ELR (cell line): ENCODE data around the gene LRRN3.
A peak's percentile ranks its signal among the peaks of the same experiment; 100 is the strongest.

ENCODE experiments used
- DNase-seq: peaks from one replicate; pipeline ENCODE4 v3.0.0-alpha.2; 2015; ENCODE audit warnings: low read depth

LRRN3 gene

GRCh38 chr7:111080495-111081105 is 10.3 kb upstream of the LRRN3 start:
- no peak for DNase-seq

DNA sequence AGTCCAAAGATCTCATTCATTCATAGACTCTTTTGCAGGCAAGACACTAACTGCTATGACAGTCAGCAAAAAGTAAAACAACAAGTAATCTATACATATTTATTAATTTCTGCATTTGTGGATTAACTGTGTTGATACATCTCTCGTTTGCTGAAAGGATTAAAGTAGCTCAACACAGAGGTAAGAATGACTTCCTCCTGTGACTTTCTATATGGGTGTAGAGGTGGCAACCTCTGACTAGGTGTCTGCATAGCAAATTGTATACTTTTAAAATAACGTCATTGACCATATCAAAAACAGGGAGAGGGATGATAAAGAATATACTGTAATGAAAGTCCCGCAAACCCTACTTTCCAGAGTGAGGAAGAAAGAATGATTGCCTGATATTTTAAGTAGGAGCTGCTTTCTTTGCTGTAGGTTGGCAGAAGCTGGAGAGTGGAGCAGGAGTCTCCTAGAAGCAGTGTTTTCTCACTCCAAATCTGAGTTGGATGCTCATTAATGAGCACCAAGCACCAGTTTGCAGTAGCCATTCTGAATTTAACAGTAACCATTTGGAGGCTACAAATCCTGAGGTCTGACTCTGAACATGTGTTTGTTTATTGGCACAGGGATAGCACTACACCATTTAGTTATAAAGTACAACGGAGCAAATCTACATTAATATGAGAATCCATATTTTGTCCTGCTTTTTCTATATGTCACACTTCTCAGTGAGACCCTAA is 9.2 kb upstream of the LRRN3 start:
- no peak for DNase-seq

DNA sequence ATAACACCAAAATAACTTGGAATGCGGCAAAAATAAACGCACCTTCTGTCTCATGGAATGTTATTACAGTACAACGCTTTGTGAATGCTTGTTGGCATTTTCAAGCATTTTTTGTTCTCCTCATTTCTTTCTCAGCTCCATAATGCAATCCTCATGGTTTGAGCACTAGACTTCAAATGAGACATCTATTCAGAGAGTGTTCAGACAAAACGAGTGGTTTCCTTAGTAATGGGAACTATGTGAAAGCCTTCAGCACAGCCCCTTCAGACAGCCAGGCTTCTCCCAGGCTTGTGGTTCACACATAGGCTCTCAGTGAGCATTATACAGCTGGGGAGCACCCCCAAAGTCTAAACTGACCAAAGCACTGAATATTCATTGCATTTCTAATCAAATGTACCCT is 8.6 kb upstream of the LRRN3 start:
- DNase-seq, result peak; percentile 42

GRCh38 chr7:111083413-111083812 is 7.5 kb upstream of the LRRN3 start:
- DNase-seq, result peak; percentile 75

DNA sequence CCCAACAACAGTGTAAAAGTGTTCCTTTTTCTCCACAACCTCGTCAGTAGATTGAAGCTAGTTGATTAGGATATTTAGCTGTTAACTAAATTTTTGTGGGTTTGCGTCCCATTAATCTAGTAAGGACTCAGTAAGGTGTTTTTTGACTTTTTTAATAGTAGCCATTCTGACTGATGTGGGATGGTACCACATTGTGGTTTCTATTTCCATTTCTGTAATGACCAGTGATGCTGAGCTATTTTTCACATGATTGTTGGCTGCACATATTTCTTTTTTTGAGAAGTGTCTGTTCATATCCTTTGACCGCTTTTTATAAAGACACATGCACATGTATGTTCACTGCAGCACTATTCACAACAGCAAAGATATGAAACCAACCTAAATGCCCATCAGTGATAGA is 5.6 kb upstream of the LRRN3 start:
- DNase-seq, result no peak

GRCh38 chr7:111086532-111086931 is 4.4 kb upstream of the LRRN3 start:
- no peak for DNase-seq

DNA sequence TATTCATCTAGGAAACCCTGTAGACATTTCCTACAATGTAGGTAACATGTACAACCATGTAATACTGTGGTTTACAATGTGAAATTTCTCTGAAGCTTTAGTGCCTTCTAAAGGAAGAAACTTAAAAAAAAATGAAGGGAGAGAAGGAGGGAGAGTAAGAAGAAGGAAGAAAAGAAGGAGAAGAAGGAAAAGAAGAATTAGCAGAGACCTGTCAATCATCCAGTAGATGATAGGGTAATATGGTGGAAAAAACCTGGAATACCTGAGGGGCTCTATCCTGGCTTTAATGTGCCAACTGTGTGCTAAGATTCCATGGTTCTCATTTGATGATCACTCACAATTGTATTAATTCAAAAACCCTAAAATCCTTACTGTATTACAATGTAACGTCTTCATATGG is 2.6 kb upstream of the LRRN3 start:
- no peak for DNase-seq

- peak; percentile 71 for DNase-seq
These were observed 1.0 kb upstream of the LRRN3 start for GRCh38 chr7:111089822-111090426.

DNA sequence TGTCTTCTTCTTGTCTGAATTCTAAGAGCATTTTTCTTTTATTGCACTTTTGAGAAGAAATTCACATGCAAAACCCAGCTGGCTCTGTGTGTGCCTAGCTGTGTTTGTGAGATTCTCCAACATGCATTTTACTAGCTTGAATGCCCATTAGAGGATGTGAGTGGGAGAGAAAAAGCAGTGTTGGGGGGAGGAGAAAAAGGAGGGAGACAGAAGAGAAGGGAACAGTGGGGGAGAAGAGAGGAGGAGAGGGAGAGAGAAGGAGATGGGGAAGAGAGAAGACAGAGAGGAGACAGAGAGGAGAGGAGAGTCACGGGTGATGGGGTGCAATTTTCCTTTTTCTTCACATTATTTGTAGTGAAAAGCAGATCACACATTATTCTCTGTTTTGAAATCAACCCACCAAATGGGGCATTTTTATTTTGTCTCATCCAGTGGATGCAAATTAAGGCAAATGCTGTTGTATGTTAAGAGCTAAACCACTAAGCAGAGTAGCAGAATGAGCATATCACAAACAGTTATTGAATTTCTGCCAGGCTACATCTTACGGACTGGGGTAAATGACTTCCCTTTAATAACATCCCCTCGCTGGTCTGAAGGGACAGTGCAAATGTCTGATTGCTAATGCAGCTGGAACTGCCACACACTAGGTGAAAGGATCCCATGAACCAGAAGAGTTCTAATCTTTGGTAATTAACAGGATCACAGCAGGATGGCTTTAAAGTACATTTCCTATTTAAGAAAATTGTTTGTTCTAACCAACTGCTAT is 849 bp downstream of the LRRN3 start:
- no peak for DNase-seq

DNA sequence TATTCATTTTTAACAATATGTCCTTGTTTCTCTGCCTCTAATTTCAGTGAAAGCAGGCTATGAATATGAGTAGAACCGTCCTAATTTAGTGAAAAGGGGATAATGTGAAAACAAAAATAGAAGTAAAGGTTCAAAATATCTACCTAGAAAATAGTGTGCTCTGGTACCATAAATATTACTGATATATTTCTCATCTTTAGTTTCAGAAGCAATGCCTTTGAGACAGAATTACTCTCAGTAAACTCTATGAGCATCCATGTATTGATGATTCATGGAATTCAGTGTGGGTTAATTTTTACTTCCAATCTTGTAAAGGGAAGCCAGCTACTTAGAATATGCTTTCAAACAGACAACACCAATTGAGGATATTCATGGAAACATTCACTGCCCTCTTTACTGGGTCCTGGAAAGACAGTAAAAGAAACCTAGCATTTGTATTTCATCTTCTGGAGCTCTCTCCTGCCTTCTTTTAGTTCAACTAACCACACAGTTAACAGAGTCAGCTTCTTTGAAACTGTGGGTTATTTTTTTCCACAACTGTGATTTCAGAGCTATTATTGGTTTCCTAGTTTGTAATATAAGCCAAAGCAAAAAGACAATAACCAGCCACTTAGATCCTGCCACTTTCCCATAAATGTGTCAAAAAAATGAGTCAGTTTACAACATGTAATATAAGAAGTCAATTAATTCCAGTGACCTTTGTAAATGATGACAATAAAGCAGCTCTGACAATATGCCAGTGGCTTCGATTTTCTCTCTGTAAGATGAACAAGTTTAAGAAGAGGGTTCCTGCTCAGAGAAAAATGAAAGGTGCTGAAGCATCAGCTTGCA is 1.7 kb downstream of the LRRN3 start:
- DNase-seq, result no peak

GRCh38 chr7:111093496-111093895 is 2.6 kb downstream of the LRRN3 start:
- no peak for DNase-seq

DNA sequence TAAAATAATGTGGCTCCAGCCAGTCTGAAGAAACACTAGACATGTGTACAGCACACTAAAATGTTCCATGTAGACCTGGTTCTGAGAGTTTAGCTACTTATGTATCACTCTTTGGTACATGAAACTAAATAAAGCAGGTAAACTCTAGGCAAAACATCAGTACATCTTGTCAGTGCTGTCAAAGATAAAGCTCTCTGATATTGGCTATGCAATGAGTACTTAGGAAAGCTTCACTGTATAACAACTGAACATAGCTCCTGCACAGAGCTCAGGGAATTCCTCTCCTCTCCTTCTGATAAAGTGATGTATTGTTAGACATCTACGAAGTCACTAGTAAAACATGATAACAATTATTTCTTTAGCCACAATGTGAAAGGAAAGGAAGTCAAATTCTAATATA is 3.5 kb downstream of the LRRN3 start:
- no peak for DNase-seq

GRCh38 chr7:111096997-111097396 is 6.1 kb downstream of the LRRN3 start:
- no peak for DNase-seq

DNA sequence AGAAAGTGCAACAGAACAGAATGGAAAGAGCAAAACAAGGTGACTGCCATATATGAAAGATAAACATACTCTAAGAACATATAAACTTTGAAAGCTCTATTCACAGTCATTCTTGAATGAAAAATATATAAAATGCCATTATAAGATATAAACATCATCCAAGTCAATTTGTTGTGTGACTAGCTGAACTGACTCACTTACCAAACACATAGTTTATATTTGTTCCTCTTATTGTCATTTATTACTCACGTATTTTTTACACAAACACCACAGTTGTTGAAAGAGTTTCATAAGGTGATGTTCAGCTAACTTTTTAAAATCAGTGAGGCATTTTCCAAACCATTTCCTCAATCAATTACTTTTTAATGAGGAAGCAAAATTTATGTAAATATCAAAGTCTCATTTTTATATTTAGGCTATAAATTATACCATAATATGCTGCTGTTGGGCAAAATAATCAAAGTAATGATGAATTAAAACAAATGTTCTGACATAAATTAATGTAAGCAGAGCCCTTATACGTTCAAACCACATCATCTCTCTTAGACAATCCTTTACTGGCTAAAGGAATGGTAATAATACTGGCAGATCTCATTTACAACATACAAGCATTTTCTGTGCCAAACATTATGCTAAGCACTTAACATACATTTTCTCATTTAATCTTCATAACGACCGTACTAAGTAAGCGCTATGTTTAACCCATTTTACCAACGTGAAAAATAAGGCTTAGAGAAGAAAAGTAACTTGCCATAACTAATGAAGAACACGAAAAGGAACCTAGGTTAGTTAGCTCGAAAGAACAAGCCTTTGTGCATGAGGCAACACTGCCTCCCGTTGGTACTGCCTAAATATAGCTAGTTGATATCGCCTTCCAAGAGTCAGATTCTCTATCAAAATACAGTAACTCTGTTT is 7.3 kb downstream of the LRRN3 start:
- DNase-seq, result peak; percentile 33

DNA sequence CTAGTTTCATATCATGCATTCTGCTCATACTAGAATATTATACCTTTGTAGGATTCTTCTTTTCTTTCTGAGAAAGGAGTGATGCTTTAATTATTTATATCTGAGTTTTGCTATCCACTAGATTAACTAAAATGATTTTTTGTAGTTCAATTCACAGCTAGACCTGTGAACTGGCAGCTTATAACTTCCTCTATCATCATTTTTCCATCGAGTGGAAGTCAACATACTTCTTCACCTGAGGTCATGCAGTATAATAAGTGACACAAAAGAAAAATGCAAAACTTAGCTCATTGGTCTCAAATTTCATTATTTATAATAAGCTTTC is 8.0 kb downstream of the LRRN3 start:
- no peak for DNase-seq

DNA sequence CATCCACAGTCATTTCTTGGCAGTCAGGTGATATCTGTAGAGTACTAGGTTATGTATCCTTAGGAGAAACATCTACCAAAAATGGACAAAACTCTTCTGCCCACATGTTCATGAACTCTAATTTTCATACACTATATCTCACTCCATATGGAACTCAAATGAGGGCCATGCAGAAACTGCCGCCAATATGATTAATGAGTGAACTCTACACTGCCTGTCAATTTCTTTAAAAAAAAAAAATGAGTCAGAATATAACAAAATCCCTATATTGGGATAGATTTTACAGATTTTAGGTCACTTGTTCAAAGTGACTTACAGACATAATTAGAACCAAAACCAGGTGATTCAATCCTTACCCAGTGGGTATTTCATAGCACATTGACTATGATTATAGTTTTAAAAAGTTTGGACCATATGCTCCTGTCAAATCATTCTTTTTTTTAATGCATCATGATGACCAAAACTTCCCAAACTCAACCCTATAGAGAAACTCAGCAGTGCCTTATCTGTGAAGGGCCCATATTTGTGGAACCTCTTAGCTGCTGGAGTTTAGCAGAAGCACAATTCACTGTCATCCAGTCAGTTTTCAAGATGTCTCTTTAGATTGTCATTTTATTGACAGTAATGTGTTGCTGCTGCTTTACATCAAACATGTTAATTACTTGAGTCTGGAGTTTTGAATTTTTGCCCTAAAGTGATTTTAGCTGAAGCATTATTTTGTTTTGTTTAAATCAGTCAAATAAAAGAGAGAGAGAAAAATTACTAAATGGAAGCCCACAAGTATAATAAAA is 11.1 kb downstream of the LRRN3 start:
- no peak for DNase-seq

GRCh38 chr7:111103136-111103535 is 12.2 kb downstream of the LRRN3 start:
- DNase-seq, result no peak

DNA sequence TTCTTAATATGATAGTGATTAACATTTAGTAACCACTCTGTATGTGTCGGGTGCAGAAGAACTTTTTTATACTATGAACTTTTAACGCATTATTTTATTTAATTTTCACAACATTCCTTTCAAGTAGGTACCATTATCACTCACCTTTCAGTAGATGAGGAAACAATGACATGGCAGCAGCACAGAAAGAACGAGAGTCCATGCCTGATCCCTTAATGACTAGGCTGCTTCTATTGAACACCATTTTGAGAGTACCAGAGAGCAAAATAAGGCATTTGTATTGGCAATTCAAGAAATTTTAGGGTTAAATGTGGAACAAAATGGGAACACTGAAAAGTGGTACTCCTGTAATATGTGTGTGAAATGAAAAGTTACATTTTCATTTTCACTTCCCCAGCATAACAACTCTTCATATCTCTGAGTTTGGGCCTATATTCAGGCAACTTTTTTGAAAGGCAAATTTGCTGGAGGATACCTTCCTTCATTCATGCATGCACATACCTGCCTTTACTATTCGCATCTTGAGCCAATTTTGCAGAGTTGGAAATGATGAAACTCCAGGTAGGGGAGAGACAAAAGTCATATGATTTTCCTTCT is 12.8 kb downstream of the LRRN3 start:
- DNase-seq, result no peak

- no peak for DNase-seq
These were observed 13.8 kb downstream of the LRRN3 start for GRCh38 chr7:111104710-111105109.

- no peak for DNase-seq
These were observed 14.3 kb downstream of the LRRN3 start for GRCh38 chr7:111105269-111105668.
